Raji (cell line): Measurements from ENCODE around the gene LCN6.

Source experiments
- POLR2A ChIP-seq: IDR thresholded peaks from 2 replicates; pipeline ENCODE4 v1.6.1; 2011; ENCODE audit warnings: low read depth, low read length, control low read depth; ENCODE audit not compliant: insufficient read depth

LCN6 gene

DNA sequence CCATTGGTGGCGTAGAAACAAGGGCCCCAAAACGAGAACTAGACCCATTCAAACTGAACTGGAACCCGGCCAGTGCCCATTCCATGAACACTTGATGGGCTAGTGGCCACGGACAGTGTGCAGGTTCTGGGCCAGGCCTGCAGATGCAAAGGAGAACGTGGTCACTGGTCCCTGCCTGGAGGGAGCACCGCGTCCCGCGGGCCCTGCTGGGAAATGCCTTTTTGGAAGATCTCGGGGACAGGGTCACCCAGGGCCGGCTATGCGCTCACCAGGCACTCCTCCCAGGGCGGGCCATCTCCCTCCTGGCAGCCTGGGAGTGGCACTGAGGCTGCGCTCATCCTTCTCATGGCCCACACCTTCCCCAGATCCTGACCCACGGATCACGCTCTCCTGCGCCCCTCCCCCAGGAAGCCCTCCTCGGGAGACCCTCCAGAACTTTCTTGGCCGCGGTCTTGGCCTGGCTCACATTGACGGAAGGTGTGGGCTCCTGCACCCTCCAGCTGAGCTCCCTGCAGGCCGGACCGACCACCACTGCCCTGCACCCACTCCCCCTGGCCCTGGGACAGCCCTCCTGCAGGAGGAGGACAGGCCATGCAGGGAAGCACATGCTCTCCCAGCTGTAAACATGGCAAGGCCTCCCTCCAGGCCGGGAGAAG is 38.7 kb downstream of the LCN6 start:
- TF ChIP-seq POLR2A = no peak

DNA sequence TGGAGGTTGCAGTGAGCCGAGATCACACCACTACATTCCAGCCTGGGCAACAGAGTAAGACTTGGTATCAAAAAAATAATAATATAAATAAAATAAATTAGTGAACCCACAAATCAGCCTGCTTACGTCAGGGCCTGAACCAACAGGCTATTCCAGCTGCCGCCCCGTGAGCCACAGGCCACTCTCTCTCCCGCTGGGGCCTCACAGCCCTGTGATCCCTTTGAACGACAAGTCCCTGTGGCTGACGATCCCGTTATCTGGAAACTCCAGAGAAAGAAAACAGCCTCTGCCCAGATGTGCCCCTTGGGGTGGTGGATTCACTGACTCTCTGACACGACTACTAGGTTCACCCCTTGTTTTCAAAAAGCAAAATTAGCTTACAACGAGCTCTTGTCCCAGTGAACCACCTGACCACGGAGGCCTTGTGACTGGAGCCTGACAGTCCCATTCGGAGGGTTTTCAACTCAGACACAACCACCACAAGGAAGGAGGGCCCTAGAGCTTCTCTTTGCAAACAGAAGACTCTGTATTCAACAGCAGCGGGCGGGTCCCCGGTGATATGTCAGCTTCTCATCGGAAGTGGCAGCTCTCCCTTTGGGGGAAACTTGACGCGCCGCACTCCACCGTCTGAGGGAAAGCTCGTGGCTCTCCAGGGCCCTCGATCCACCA is 40.3 kb downstream of the LCN6 start:
- TF ChIP-seq POLR2A = no peak

DNA sequence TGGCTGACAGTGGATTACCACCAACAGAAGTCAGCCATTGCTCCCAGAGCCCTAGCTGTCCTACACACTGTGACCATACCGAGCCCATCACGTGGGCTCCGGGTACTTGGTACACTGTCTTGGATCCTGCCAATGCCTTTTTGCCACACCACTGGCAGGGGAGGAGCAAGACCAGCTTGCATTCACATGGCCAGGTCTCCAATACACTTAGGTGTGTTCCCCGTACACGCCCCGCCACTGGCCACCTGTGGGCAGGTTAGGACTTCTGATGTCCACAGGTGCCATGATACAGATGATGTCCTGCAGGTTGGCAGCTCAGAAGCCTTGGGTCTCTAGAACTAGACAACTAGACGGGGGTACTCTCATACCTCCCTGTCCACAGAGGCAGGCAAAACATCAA is 41.3 kb downstream of the LCN6 start:
- TF ChIP-seq POLR2A = no peak

DNA sequence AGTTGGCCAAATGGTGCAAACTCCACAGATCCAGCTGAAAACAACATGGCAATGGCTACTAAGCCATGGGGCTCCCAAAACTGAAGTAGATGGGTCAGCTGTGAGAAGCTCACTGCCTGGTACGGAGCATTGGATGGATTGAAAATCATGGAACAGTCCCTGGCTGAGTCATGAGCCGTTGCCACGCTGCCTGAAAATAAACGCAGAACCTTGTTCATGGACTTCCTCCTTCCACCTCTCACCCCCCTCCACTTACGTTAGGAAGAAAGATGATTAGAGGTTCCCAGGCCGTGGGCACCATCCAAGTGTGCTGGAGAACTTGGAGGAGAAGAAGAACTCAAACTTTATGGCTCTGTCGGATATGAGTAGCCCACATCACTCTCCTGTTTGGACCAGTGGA is 42.8 kb downstream of the LCN6 start:
- no peak for TF ChIP-seq POLR2A

DNA sequence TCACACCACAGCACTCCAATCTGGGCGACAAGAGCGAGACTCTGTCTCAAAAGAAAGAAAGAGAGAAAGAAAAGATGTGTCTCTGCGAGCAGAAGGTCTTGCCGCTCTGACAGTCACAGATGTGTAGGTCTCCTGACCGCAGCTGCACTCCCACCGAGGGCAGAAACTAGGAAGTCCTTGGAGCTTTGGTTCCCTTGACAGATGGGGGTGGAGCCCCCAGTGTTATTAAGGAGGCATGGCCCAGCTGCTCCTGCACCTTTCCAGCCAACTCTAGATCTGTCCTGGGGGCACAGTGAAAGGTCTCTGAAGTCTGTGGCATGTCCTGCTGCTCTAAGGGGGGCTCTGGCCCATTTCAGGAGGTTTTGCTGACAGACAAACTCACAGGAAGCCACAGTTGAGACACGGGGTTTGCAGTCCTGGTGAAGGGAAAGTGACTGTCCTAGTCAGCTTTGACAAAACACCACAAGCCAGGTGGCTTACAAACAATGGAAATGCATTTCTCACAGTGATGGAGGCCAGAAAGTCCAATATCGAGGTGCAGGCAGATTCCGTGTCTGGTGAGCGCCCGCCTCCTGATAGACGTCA is 45.0 kb downstream of the LCN6 start:
- no peak for TF ChIP-seq POLR2A

DNA sequence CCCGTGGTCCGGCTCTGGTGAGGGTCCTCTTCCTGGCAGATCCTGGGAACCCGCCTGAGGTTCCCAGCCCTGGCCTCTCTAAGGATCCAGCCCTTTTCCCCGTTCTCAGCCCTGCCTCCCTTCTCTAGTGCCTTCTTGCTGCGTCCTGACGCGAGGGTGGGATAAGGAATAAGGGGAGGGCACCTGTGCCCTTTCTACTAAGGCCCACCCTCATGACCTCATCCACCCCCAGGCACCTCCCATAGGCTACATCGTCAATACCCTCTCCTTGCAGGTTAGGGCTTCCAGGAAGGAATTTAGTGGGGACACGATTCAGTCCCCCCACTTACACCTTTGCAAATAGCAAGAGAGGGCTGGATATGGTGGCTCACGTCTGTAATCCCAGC is 46.7 kb downstream of the LCN6 start:
- TF ChIP-seq POLR2A = no peak

DNA sequence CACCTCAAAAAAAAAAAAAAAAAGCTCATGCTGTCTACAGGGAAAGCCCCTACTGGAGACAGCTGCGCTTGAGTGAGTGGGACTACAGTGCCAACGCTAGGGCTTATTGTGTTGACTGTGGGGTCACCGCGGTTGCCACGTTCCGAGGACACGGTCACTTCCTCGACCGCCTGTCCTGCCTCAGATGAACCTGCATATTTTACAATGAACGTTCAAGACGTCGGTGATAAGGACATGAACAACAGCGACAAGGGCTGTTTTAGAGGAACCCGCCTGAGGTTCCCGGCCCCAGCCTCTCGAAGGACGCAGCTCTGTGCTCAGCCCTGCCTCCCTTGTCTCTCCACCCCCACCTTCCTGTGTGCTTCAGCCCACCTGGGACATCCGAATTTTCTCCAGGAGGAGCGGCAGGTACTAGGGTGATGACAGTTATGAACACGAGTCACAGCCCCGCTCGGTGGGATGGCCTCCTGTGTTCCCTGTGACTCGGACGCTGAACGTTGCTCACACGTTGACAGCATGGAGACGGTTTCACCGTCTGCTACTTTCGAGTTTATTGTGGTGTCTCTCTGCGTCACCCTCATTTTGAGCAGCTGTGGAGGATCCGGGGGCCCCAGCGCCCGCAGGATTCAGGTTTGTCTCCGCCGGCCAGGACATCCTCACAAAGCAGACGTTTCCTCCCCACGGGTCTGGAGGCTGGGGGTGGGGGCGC is 47.2 kb downstream of the LCN6 start:
- TF ChIP-seq POLR2A = no peak

DNA sequence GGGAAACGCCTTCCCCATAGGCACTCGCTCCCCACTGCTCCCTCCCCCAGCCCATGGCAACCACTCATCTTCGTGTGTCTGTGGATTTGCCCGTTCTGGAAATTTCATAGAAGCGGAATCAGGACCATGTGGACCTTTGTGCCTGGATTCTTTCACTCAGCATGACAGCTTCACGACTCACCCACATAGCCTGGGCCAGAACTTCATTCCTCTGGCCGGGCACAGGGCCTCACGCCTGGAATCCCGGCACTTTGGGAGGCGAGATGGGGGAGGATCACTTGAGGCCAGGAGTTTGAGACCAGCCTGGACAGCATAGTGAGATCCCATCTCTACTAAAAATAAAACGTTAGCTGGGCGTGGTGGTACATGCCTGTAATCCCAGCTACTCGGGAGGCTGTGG is 48.0 kb downstream of the LCN6 start:
- TF ChIP-seq POLR2A = no peak

DNA sequence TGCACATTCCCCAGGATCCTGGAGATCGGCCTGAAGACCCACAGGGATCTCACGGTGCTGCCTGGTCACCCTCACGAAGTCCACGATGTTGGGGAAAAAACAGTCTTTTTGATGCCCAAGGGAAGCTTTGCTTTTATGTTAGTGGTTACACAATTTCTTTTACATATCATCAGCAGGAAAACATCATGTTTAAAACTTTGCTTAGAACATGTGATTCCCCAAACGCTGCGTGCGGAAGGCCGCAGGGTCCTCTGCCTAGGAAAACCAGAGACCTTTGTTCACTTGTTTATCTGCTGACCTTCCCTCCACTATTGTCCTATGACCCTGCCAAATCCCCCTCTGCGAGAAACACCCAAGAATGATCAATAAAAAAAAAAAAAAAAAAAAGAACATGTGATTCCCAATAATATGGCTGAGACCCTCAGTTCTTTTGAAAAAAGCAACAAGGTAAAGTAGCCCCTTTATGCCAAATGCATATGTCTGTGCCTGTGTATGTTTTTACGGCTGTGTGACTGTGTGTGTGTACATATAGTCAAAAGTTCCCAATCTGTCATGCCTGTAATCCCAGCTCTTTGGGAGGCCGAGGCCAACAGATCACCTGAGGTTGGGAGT is 49.6 kb downstream of the LCN6 start:
- TF ChIP-seq POLR2A = no peak

DNA sequence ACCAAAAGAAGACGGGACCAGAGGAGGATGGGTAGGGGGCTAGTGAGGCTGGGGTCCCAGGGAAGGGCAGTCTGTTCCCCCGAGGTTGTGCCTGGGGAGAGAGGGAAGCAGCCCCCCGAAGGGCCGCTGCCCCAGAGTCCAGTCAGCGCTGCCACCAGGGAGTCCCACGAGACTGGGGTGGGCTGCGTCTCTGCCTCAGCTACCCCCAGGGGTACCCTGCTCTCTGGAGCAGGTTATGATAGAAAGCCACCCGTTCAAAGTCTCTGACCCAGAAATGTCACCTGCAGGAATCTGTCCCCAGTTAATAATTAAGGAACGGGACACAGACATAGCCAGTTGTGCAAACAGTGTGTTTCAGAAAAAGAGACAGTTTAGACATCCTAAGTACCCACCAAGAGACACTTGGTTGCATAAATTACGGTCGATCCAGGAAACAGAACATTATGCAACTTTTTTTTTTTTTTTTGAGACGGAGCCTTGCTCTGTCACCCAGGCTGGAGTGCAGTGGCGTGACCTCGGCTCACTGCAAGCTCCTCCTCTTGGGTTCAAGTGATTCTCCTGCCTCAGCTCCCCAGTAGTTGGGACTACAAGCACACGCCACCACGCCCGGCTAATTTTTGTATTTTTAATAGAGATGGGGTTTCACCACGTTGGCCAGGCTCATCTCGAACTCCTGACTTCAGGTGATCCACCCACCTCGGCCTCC is 50.4 kb downstream of the LCN6 start:
- TF ChIP-seq POLR2A = no peak

DNA sequence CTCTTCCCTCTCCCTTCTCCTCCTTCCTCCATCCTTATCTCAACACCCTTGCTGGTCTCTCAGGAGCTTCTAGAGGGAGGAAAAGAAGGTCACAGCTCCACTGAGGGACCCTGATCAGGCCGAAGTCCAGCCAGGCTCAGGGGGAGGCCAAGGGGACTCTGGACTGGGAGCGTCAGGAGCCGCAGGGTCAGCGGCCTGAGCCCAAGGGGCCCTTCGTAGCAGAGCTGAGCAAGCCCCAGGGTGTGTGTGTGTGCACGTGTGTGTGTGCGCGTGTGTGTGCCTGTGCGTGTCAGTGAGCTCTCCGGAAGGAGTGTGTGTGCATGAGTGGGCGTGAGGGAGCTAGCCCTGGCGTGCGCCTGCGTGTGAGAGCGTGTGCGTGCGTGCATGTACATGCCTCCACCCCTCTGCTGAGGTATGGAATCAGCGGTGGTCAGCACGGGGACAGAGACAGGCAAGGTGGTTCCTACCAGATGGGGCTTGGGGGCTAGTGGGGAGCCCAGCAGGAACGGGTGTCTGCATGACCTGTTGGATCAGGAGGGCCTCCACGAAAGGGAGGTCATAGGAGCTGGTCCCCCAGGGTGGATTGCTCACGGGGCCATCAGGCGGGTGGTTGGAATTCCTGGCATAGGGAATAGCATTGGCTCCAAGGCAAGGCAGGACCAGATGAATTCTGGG is 51.0 kb downstream of the LCN6 start:
- TF ChIP-seq POLR2A = no peak

DNA sequence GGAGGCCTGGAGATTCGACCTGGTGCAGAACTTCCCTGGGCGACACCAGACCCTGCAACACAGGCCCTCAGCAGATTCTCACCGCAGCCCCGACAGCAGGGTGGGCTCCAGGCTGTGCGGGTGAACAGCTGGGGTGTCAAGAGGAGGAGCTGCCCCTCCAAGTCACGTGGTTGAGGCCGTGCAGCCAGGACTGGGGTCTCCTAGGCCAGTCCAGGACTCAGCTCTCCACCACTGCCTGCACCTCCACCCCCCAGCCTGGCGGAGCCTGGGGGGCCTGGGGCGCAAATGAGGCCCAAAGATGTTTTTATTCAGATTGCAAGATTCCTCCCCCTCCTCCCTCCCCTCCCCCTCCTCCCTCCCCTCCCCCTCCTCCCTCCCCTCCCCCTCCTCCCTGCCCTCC is 51.8 kb downstream of the LCN6 start:
- no peak for TF ChIP-seq POLR2A

DNA sequence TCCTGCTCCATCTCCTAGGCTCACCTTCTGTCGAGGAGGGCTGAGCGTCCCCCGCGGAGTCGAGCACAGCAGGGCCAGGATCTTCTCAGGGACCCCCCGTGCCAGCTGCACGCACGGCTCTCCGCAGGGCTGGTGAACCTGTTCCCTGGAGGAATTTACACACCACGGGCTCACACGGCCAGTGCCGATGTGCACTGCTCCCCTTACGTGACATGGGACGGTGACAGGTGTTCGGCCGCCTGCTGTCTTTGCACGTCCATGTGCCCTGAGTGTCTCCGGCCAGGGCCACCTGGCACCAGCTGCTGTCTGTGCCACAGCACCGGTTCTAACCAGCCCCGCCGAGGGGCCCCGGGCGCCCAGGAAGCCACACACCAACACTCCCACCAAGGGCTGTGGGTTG is 52.4 kb downstream of the LCN6 start:
- no peak for TF ChIP-seq POLR2A

DNA sequence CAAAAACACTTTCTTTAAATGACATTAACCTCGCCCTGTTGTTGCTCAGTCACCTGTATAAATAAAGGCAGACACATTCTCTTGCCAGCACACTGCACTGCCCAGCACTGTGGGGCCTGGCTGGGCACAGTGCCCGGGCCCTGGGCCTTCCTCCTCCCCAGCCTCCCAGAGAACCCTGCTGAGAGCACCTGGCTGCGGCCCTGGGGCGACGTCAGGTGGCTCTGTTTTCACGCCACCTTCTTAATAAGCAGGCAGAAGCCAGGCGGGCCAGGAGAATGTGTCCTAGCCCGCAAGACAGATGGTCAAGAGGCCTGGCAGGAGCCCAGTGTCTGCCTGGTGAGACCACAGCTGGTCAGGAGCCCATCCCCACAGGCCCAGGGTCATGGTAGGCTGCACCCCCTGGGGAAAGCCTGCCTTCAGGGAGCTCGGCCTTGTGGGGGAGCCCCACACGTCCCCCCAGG is 52.9 kb downstream of the LCN6 start:
- TF ChIP-seq POLR2A = no peak

DNA sequence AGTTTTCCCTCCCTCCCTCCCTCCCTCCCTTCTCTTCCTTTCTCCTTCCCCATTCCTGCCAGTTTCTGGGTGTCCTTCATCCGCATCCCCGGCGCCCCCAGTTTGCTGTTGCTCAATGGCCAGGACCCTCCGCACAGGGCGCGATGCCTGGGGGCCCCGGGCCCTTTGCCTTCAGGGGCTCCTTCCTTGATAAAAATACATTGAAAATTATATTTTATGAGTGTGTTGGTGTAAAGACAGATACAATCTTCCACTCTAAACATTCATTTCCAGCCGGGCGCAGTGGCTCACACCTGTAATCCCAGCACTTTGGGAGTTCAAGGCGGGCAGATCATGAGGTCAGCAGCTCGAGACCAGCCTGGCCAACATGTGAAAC is 53.5 kb downstream of the LCN6 start:
- TF ChIP-seq POLR2A = no peak
